GM12891 (cell line): ENCODE results near the gene APC2.

ENCODE experiments used
- POLR2A ChIP-seq: IDR thresholded peaks from 2 replicates; pipeline ENCODE4 v1.6.1; 2011; ENCODE audit warnings: low read depth, low read length, control low read depth
- POLR2AphosphoS5 ChIP-seq: IDR thresholded peaks from 2 replicates; pipeline ENCODE4 v1.6.1; 2011; ENCODE audit warnings: low read depth, low read length, control low read depth
- TAF1 ChIP-seq: IDR thresholded peaks from 2 replicates; pipeline ENCODE4 v1.6.1; 2011; ENCODE audit warnings: low read depth, low read length, control low read depth

GRCh38 chr19:1503925-1504773 lies 54.2 kb downstream of the APC2 start:
- no peak for TF ChIP-seq POLR2AphosphoS5
- no peak for TF ChIP-seq POLR2A
- TF ChIP-seq TAF1: no peak
